LNCaP clone FGC (cell line): ENCODE data around the gene PYGM.

Experiments
- DNase-seq: peaks from one replicate; pipeline ENCODE4 v3.0.0-alpha.2; 2011; ENCODE audit warnings: low read depth
- H3K4me3 ChIP-seq: 2 replicates; pipeline ENCODE4 v1.5.1; 2011; ENCODE audit warnings: mild to moderate bottlenecking, low read depth, low read length, control low read depth
- TF ChIP-seq, protein P1 (sequence below): IDR thresholded peaks from 2 replicates; pipeline ENCODE4 v1.5.1; 2012; ENCODE audit warnings: mild to moderate bottlenecking; ENCODE audit not compliant: control insufficient read depth, insufficient read depth; ENCODE audit errors: extremely low read depth

PYGM gene

DNA sequence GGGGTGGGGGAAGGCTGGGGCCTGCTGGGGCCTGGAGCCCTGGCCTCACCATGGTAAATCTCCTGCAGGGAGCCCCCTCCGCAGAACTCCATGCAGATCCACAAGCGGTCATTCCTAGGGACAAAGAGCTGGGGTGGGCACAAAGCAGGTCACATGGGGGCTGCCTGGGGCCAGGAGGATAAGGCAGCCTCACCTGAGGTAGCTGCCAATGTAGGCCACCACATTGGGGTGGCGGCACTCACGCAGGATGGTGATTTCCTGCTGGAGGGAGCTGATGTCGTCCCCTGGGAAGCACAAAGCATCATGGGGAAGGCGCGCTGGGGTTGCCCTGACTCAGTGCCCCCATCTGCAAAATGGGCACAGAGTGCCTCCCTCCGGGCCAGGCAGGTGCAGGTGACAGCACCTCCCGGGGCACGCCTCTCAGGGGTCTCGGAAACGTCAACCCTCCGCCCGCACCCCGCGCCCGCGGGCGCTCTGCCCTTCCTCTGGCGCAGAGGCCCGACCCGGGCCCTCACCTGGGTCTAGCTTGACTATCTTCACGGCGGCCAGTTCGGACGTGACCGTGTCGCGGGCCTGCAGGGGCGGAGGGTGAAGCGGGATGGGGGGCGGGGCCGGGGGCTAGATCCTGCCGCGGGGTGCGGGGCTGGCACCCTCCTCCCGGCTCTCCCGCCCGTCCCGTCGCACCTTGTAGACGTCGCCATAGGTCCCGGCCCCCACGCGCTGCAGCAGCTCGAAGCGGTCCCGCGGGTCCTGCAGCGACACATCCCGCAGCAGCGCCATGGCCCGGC, 42.8 kb upstream of the PYGM start:
- DNase-seq, result no peak
- TF ChIP-seq, protein P1, sequence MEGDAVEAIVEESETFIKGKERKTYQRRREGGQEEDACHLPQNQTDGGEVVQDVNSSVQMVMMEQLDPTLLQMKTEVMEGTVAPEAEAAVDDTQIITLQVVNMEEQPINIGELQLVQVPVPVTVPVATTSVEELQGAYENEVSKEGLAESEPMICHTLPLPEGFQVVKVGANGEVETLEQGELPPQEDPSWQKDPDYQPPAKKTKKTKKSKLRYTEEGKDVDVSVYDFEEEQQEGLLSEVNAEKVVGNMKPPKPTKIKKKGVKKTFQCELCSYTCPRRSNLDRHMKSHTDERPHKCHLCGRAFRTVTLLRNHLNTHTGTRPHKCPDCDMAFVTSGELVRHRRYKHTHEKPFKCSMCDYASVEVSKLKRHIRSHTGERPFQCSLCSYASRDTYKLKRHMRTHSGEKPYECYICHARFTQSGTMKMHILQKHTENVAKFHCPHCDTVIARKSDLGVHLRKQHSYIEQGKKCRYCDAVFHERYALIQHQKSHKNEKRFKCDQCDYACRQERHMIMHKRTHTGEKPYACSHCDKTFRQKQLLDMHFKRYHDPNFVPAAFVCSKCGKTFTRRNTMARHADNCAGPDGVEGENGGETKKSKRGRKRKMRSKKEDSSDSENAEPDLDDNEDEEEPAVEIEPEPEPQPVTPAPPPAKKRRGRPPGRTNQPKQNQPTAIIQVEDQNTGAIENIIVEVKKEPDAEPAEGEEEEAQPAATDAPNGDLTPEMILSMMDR, result no peak
- peak overlapping the region; percentile 49 for H3K4me3 ChIP-seq

DNA sequence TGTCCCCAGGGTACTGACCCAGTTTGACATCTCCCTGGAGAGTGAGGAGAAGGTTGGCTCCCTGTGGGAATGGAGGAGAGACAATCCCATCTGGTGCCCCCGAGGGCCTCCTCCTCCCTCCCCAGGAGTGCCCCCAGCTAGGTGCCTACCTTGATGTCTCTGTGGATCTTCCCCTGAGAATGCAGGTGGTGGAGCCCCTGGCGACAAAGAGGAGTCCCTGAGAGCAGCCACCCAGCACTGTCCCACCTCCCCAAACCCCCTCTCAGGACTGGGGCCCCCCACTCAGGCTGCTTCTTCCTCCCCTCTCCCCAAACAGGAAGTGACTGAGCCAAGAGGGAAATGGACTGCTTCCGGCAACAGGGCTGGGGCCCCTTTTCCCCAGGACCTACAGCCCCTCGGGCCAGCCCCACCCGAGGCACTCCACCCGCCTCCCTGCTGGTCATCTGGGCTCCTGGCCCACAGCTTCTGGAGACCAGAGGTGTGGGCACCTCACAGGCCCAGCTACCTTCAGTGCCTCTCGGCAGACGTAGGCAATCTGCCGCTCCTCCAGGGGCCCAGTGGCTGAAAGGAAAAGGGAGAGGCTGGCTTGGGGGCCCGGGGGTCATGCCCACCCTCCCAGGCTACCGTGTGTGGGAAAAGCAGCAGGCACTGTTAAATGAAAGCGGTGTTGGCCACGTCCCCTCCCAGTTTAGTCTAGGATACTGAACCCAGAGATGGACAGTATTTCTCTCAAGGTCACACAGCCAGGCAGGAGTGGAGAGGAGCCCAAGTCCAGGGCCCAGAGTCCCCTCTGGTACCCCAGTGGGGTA, 42.0 kb upstream of the PYGM start:
- TF ChIP-seq, protein P1, result no peak
- no peak for DNase-seq
- H3K4me3 ChIP-seq, result no peak overlapping the region; the same call in 1 of the 2 replicates

DNA sequence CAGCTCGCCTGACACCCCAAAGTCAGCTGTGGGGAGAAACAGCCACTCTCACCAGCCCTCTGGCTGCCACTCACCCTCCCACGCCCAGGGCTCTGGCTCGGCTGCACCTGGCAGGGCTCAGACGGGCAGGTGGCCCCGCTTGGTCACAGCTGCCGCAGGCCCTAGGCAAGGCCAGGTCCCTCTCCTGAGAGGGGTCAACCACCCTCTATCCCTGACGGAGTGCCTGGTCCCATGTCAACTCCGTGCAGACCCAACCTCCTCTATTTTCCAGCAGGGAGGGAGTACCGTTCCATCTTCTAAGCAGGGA, 41.3 kb upstream of the PYGM start:
- TF ChIP-seq, protein P1, result no peak
- no peak overlapping the region for H3K4me3 ChIP-seq
- DNase-seq, result no peak

DNA sequence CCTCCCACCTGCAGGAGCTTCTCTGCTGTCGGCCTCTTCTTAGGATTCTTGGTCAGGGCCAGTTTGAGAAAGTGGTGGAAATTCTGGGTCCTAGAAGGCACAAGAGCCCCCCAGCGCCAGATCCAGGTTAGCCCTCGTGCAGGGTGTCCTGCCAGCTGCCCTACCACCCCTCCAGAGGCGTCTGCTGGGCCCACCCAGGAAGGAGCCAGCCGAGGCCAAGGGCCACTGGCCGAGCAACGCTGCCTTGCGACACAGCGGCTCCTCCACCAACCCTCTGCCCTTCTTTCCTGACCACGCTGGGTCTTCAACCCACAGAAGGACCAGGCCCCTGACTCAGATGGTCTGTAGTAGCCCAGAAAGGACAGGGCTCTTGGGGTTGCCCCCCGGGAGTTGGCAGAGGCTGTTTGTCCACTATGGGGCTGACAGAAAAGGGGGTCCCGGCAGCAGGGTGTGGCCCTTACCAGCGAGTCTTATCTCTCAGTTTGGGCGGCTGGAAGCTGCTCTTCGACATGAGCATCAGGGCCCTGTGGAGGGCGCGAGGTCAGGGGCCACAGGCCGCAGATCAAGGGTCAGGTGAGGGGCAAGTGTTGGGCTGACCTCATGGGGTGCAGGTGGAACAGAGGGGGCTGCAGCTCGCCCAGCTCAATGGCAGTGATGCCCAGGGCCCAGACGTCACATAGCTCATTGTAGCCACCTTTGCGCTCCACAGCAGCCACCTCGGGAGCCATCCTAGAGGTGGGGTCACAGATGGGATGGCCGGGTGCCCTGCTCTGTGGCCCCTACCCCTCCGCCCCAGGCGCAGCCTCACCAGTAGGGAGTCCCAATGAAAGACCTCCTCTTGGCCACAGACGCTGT, 40.8 kb upstream of the PYGM start:
- no peak overlapping the region for H3K4me3 ChIP-seq
- TF ChIP-seq, protein P1, result no peak
- no peak for DNase-seq

DNA sequence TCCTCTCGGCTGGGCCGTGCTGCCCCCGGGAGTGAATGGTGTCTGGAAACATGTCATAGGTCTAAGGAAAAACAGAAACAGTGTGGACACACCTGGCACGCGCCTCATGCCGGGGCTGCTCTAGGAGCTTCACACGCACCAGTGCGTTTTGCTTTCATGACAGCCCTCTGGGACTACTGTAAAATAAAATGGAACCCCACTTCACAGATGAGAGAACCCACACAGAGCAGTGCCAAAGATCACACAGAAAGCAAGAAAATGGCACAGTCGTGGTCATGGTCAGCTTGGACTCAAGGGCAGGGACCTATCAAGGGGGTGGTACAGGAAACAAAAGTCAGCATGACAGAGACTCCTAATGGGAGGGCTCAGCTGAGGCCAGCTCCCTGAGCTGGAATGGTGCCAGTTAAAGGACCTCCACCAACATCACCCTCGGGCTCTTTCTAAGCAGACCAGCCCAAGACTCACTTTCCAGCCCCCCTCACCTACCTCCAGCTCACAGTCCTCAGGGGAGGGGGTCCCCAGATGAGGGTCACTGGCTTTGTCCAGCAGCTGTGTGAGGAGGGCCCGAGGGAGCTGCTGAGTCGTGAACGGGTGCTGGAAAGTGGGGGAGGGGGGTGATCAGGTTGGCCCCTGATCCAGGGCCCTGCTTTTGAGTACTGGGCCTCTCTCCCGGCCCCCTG, 40.0 kb upstream of the PYGM start:
- no peak overlapping the region for H3K4me3 ChIP-seq
- TF ChIP-seq, protein P1, result no peak
- DNase-seq, result no peak

DNA sequence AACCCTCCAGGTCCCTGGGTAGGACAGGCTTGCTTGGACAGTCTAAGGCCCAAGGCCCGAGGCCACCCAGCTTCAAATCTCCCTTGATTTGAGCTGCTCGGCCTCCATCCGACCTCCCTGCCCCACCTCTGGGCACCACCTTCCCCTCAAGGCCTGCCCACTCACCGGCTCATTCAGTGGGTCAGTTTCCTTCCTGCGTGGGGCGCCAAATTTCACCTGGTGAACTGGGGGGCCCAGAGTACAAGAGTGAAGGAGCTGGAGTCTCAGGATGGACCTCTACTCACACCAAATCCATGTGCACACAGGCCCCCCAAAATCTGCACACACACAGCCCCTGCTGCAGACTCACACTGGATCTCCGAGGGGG, 39.5 kb upstream of the PYGM start:
- no peak overlapping the region for H3K4me3 ChIP-seq
- no peak for DNase-seq
- TF ChIP-seq, protein P1, result no peak
